Measurements from ENCODE around the gene RPGRIP1L. TPM values are rescaled to one million over a fixed set of nuclear protein-coding genes. Genes with fewer than 3 reads are reported as not detected.

Gene RPGRIP1L
- polyA plus RNA-seq, 10 donors, result 6.5 to 12.2 (median 8.6) TPM

- no peak for DNase-seq
Measured at GRCh38 chr16:53662072-53662471, 41.6 kb downstream of the RPGRIP1L start.

- DNase-seq, result no peak
Measured at GRCh38 chr16:53654946-53655345, 48.7 kb downstream of the RPGRIP1L start.

GRCh38 chr16:53651357-53651756, 52.3 kb downstream of the RPGRIP1L start:
- no peak for DNase-seq

GRCh38 chr16:53646506-53646905, 57.2 kb downstream of the RPGRIP1L start:
- DNase-seq, result no peak

GRCh38 chr16:53643474-53643873, 60.2 kb downstream of the RPGRIP1L start:
- no peak for DNase-seq

GRCh38 chr16:53642094-53642493, 61.6 kb downstream of the RPGRIP1L start:
- peak in 2 of 3 donors; percentile 27 to 30 for DNase-seq

- DNase-seq, result no peak
Measured at GRCh38 chr16:53636978-53637377, 66.7 kb downstream of the RPGRIP1L start.

- DNase-seq, result no peak
Measured at GRCh38 chr16:53632526-53632925, 71.1 kb downstream of the RPGRIP1L start.

GRCh38 chr16:53631236-53632025, 72.2 kb downstream of the RPGRIP1L start:
- DNase-seq, result no peak

- no peak for DNase-seq
Measured at GRCh38 chr16:53629607-53630312, 73.9 kb downstream of the RPGRIP1L start.

GRCh38 chr16:53629151-53629550, 74.5 kb downstream of the RPGRIP1L start:
- no peak for DNase-seq

- DNase-seq, result no peak
Measured at GRCh38 chr16:53626811-53627210, 76.8 kb downstream of the RPGRIP1L start.

- DNase-seq, result no peak
Measured at GRCh38 chr16:53626161-53626560, 77.5 kb downstream of the RPGRIP1L start.

GRCh38 chr16:53625221-53625620, 78.4 kb downstream of the RPGRIP1L start:
- DNase-seq, result no peak

GRCh38 chr16:53622315-53622714, 81.3 kb downstream of the RPGRIP1L start:
- no peak for DNase-seq

GRCh38 chr16:53620476-53620875, 83.2 kb downstream of the RPGRIP1L start:
- no peak for DNase-seq

- no peak for DNase-seq
Measured at GRCh38 chr16:53619235-53619634, 84.4 kb downstream of the RPGRIP1L start.

- DNase-seq, result no peak
Measured at GRCh38 chr16:53614346-53614745, 89.3 kb downstream of the RPGRIP1L start.

GRCh38 chr16:53612003-53612402, 91.7 kb downstream of the RPGRIP1L start:
- no peak for DNase-seq

GRCh38 chr16:53611179-53611696, 92.4 kb downstream of the RPGRIP1L start:
- no peak for DNase-seq

- DNase-seq, result no peak
Measured at GRCh38 chr16:53609536-53609935, 94.1 kb downstream of the RPGRIP1L start.

- no peak for DNase-seq
Measured at GRCh38 chr16:53608094-53608493, 95.6 kb downstream of the RPGRIP1L start.

GRCh38 chr16:53605831-53606400, 97.7 kb downstream of the RPGRIP1L start:
- DNase-seq, result peak in 2 of 3 donors; percentile 22 to 70

Measured in muscle of back (tissue), 11 donors.